DOHH2 (cell line): ENCODE data around the gene NES.

ENCODE experiments used
- CTCF ChIP-seq: fragments of 200-600 bp; sonication (generic); IDR thresholded peaks from one replicate; pipeline ENCODE4 v1.5.1; 2014; ENCODE audit warnings: antibody characterized with exemption, mild to moderate bottlenecking, low read depth, low read length; ENCODE audit not compliant: poor library complexity, severe bottlenecking
- EZH2phosphoT487 ChIP-seq: fragments of 200-600 bp; sonication (generic); IDR thresholded peaks from 2 replicates; pipeline ENCODE4 v1.6.1; 2017; ENCODE audit warnings: borderline replicate concordance, mild to moderate bottlenecking, antibody characterized with exemption, low read length, moderate library complexity, mixed read lengths

- no peak for TF ChIP-seq CTCF
- no peak for TF ChIP-seq EZH2phosphoT487
Observed at GRCh38 chr1:156664767-156665411, 12.3 kb downstream of the NES start.
